GM18861 (cell line): ENCODE measurements around the gene ITPRIPL1.

Experiments
- ATAC-seq: cut with Tn5 transposase; IDR thresholded peaks from one replicate; pipeline ENCODE4 v1.9.1; 2021; ENCODE audit not compliant: unreplicated experiment

The ITPRIPL1 gene

DNA sequence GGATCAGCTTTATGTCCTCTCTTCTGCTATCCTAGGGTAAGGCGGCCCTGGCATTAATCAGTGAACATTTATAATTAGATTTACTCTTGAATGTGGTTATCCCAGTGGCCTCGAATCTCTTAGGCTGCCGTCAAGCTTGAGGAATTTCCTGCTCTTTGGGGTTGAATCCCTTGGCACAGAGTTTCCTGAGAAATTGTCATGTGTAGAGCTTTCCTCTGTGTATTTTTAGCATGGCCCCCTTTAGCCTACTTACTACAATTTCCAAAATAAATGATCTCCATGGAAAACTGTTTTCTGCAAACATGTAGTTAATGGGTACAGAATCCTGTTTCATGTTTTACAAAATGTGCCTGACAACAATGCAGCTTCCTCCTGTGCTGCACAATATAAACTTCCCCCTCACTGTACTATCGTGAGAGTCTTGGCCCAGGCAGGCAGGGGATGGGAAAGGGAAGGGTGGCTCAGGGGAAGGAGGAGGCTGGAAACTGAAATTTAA is 28.5 kb downstream of the ITPRIPL1 start:
- ATAC-seq: no peak

DNA sequence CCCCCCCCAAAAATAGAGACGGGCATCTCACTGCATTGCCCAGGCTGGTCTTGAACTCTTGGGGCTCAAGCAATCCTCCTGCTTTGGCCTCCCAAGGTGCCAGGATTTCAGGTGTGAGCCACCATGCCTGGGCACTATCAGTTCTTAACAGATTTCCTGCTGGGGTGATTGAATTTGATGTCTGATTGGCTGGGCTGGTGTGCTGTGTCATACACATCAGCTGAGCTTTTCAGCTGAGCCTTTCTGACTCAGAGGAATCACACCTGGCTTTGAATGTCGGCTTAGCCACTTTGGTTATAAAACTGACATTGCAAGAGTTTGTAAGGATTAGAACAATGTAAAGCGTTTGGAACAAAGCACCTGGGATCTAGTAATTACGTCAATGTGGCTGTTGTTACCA is 29.4 kb downstream of the ITPRIPL1 start:
- no peak for ATAC-seq

DNA sequence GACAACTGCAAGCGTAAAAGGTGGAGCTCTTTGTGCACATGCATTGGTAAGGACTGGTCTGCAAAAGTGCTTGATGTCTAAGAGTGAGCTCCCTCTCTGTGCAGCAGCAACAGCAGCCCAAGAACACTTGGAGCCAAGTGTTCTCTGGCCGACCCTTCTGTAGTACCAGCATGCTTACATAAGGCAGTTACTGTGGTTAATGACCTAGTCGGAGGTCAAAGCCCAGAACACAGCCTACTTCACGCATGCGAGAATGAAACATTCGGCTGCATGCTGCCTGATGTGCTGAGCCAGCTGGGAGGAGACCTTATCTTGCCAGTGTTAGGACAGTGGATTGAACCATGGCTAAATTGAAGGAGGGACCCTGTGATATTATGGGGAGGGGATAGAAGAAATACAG is 31.8 kb downstream of the ITPRIPL1 start:
- ATAC-seq: no peak

DNA sequence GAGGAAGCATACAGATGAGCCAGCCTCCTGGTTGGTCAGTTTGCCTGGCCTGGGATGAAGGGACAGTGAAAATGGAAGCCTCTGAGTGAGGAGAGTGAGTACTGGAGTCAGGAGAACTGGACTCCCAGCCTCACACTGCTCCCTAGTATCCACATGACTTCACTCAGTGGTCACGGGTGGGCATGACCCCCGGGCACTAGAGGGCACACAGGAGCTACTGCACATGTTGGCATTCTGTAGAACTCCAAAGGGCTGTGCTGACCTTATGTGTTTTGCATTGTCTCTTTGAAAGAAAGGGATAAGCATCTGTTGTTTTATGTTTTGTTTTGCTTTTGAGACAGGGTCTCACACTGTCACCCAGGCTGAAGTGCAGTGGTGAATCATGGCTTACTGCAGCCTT is 34.2 kb downstream of the ITPRIPL1 start:
- no peak for ATAC-seq

DNA sequence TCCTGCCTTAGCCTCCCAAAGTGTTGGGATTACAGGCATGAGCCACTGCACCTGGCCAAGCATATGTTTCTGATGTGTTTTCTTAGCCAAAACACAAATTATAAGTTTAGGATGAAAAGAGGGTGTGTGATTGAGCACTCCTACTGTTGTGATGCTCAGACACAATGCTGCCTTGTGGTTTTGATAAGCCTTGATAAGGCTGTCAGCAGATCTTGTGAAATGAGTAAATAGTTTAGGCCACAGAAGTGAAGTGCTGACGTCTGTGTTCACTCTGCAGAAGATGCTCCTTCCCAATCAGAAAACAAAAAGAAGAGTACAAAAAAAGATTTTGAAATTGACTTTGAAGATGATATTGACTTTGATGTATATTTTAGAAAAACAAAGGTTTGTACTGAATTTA is 34.7 kb downstream of the ITPRIPL1 start:
- ATAC-seq: no peak

DNA sequence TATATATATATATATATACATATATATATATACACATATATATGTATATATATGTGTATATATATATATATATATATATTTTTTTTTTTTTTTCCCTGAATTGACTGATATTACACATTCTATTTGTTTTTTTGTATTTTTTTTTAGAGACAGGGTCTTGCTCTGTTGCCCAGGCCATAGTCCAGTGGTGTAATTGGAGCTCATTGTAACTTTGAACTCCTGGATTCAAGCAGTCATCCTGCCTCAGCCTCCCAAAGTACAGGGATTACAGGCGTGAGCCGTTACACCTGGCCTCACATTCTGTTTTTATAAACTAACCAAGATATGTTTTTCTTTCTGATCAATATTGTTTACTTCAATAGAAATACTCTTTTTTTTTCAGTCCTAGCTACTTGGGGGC is 36.6 kb downstream of the ITPRIPL1 start:
- ATAC-seq: no peak

DNA sequence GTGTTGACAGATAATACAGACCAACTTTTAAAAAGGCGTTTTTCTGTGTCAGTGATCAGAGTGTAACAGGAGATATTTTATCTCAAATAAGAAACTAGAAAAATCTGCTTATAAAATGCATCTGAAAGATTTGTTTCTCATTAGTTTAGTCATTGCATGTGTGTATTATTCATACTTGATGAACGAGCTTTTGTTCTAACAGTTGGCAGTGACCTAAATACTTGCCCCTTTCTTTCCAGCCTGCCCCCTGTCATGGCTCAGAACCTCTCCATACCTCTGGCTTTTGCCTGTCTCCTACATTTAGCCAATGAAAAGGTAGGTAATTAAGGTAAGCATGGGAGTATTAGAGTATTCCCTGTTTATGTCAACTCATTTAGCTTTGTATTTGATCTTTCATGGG is 44.1 kb downstream of the ITPRIPL1 start:
- ATAC-seq: no peak

DNA sequence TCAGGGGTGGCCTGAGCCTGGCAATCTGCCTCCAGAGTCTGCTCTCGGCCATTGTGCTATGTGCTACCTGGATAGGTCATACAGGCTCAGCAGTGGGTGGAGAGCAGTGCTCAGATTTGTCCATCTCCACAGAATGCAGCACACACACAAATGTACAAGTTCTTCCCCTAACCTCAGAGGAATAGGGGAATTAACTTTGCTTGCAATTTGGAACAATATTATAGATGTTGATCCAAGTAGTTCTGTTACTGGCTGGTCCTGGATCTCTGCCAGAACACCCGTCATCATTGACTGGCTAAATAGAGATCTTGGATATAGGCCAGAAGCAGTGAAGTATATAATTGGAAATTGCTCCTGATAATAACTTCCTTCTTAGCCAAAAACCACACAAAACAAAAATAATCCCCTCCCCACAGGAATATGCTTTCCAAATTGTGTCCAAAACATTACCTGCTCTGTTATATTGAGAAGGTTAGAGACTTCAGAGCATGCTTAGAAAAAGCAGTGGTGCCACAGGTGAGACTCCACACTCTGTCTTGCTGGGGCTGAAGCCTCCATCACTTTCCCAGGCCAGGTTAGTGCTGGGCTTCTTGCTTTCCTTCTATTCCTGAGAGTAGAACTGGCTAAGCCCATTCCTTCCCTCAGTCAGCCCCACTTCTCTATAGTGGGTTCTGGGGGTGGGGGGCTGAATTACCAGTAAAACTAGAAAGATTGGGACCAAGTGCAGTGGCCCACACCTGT is 49.3 kb downstream of the ITPRIPL1 start:
- no peak for ATAC-seq
